Measurements from ENCODE around the gene BRICD5.
A peak's percentile ranks its signal among the peaks of the same experiment; 100 is the strongest.
"Not testable (repeated sequence)": the region's sequence is repeated elsewhere in the genome, so short reads cannot be mapped to it uniquely, and the experiment has no call there.

Gene BRICD5

GRCh38 chr16:2213817-2214718, 3.4 kb upstream of the BRICD5 start:
- no peak for DNase-seq

GRCh38 chr16:2212362-2213324, 2.0 kb upstream of the BRICD5 start:
- DNase-seq: no peak

DNA sequence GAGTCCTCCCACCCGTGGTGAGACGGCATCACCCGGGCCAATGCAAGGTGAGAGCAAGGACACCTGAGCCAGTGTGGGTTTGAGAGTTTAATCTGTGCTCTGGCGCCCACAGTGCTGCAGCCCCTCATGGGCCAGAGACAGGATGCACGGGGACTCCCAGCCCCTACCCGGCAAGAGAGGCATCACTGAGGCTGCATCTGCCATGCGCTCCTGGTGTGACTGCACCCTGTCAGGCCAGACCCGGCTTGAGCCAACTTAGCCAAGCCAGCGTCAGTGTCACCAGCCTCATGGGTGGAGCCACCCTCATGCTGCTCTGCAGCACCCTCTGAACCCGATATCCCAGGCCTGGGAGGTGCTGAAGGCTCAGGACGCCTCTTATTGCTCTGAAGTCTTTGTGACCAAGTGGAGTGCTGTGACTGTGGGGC, 1.3 kb upstream of the BRICD5 start:
- no peak for DNase-seq

DNA sequence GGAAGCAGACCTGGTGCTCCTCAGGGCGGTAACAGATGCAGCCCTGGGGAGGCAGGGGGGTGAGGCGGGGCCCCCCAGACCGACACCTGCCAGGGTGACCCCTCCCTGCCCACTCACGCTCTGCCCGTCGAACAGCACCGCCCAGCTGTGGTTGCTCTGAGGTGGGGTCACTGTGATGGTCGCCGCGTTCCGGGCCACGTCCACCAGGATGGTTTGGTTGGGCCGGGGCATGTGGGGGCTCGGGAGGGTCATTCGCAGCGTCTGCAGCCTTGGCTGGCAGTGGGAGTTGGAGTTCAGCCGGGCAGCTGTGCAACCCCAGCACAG, 692 bp downstream of the BRICD5 start:
- no peak for DNase-seq

- no peak for DNase-seq
Observed at GRCh38 chr16:2209258-2210008, 1.2 kb downstream of the BRICD5 start.

GRCh38 chr16:2208772-2209171, 1.9 kb downstream of the BRICD5 start:
- no peak for DNase-seq

DNA sequence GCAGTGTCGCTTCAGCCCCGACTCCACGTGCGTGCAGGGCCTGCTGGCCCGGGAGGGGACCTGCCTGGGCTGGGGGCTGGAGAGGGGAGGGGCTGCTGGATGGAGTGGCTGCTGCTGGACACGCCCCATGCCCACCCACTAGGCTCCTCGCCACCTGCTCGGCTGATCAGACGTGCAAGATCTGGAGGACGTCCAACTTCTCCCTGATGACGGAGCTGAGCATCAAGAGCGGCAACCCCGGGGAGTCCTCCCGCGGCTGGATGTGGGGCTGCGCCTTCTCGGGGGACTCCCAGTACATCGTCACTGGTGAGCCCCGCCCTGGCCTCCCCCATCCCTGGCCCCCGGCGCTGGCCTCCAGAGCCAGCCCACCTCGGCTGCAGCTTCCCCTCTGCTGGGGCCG, 2.4 kb downstream of the BRICD5 start:
- DNase-seq: no peak

DNA sequence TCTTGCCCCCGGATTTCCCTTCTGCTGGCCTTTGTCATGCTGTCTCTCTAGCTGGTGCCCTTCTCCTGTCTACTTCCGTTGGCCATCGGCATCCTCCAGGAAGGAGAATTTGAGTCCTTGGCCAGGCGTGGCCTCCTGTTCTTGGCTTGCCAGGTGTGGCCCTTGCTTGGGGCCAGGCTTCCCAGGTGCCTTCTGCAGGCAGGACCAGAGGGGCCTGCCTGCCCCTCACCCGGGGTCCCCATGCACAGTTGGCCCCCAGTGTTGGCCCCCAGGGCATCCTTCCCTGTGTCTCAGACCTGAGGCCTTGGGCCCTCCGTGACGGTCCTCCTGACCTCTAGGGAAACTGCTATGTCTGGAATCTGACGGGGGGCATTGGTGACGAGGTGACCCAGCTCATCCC, 2.8 kb downstream of the BRICD5 start:
- no peak for DNase-seq

DNA sequence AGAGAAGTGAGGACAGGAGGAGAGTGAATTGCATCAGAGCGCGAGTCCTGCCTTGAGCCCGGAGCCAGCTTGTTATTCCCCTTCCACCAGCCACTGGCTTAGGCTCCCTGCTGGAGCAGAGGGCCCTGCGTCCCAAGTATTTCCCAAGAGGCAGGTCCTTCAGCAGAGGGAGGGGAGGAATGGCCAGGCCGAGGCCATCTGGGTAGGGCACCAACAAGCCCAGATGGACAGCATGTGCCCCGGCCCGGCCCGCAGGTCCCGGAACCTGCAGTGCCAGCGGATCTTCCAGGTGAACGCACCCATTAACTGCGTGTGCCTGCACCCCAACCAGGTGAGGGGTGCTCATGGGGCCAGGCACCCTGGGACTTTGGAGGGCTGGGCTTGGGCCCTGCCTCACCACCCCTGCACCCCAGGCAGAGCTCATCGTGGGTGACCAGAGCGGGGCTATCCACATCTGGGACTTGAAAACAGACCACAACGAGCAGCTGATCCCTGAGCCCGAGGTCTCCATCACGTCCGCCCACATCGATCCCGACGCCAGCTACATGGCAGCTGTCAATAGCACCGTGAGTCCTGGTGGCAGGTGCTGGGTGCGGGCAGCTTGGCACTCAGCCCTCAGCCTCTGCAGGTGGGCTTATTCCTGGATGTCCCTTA, 3.8 kb downstream of the BRICD5 start:
- no peak for DNase-seq

GRCh38 chr16:2206420-2206779, 4.3 kb downstream of the BRICD5 start:
- DNase-seq: no peak

DNA sequence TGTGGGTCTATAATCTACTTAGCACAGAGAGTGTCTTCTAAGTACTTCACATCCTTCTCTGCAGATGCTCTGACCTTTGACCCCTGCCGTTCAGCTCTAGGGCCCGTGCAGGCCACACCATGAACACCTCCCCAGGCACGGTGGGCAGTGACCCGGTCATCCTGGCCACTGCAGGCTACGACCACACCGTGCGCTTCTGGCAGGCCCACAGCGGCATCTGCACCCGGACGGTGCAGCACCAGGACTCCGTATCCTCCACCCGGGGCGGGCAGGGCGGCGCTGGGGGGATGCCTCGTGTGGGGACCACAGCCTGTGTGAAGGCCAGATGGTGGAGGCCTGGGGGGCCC, 4.7 kb downstream of the BRICD5 start:
- no peak for DNase-seq

DNA sequence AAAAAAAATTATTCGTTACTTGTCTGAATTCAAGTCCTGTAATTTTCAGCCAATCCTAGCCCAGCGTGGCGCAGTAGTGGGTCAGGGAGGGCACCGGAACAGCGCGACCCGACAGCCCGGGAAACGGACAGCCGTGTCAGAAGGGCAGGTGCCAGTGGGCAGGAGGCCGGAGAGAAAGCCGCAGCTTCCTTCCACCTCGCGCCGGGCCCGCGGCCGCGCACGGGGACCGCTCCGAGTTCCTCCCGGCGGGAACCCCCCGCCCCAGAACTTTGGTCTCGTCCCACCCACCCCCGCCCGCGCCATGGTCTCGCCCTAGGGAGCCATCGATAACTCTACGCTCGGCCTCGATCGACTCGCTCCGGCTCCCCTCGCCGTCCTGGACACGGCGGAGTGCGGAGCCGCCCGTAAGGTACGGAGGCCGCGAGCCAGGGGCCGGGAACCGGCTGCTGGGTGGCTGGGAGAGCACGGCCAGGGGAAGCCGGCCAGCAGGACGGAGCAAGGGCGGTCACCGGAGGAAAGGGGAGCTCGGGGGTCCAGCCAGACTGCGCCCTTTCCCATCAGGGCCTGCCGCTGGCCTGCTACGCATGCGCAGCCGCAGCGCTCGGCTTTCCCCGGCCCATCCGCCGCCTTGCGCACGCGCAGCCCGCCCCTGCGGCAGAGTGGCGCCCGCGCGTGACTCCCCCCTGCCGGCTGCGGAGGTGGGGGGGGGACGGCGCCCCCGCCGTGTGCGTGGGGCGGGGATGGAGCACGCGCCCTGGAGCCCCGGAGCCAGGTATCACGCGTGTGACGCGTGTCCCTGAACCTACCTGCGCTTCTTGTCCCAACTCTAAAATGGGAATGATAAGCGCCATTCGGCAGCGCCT, 5.3 kb downstream of the BRICD5 start, which contains the start of gene MLST8:
Gene MLST8 (plus strand): TSS at position 351 of the 863 bp plus-strand sequence. CDS start 632 bp downstream, outside the sequence.
- DNase-seq: peak; percentile 93

DNA sequence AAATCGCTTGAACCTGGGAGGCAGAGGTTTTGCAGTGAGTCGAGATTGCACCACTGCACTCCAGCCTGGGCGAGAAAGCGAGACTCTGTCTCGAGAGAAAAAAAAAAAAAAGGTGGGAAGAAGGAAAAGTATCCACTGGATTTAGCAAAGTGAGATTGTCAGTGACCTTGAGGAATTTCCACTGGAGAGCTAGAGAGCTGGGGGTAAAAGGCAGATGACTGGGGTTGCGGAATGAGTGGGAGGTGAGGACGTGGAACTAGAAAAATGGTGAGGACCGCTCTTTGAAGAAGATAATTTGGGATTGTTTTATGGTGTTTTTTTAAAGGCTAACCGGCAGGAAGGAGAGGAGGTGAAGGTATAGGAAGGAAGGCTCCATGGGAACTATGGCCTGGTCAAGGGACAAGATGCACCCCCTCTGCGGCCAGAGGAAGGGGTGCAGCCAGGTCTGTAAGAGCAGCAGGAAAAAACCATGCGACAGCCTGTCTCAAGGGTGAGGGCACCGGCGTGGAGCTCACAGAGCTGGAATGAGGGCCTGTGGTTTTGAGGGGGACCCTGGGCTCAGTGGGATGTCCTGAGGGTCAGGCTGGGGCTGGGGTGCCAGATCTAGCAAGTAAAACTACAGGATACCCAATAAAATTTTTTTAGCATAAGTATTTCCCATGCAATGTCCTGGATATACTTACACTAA, 6.1 kb downstream of the BRICD5 start:
- no peak for DNase-seq

- DNase-seq: not testable (repeated sequence)
Observed at GRCh38 chr16:2203119-2203688, 7.5 kb downstream of the BRICD5 start.

GRCh38 chr16:2200313-2200712, 10.3 kb downstream of the BRICD5 start:
- DNase-seq: no peak

- DNase-seq: no peak
Observed at GRCh38 chr16:2199621-2200139, 11.0 kb downstream of the BRICD5 start.

GRCh38 chr16:2199095-2199494, 11.6 kb downstream of the BRICD5 start:
- DNase-seq: no peak

GRCh38 chr16:2198283-2198682, 12.4 kb downstream of the BRICD5 start:
- DNase-seq: no peak

DNA sequence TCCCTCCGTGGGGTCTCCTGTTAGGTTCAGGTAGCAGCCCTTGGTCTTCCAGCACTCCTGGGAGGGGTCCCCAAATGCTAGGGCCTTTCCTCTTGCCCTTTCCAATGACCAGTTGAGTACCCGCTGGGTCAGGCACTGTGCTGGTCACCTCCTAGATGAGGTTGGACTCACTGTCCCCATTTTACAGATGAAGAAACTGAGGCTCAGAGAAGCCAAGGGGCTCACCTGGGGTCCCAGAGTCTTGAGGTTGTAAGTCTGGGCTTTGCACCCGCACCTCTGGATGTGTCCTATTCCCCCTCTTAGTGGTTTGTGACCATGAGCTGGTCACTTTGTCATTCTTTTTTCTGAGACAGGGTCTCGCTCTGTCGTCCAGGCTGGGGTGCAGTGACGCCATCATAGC, 12.9 kb downstream of the BRICD5 start:
- no peak for DNase-seq

DNA sequence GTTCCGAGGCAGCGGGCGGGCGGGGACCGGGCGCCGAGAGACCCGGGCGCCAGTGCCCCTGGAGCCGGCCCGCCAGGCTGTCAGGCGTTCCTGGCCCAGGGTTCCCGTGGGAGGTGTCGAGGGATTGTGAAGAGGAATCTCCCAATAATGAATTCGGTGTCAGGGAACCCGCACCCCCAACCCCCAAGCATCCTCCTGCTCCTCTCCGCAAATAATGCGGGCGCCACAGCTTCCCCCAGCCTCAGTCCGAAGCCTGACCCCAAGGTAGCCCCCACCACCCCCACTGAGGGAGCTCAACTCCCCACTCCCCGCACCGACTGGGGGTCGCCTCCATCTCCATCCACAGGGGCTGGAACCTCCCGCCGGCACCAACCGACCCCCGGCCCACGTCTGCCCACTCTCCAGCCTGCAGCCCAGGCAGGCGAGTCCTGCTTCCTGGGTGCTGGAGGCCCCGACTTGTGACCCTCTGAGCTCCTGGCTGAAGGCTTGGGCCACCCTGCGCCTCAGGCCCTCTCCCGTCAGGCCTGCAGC, 13.6 kb downstream of the BRICD5 start:
- DNase-seq: no peak
